HG03571 (cell line): ENCODE measurements around the gene RMC1.

Experiments used
- ATAC-seq: cut with Tn5 transposase; IDR thresholded peaks from one replicate; pipeline ENCODE4 v1.9.1; 2021; ENCODE audit not compliant: unreplicated experiment

The RMC1 gene

GRCh38 chr18:23529604-23530003, 26.3 kb downstream of the RMC1 start:
- ATAC-seq: no peak

- no peak for ATAC-seq
Measured at GRCh38 chr18:23530195-23530594, 26.9 kb downstream of the RMC1 start.

- no peak for ATAC-seq
Measured at GRCh38 chr18:23531912-23532311, 28.6 kb downstream of the RMC1 start.

DNA sequence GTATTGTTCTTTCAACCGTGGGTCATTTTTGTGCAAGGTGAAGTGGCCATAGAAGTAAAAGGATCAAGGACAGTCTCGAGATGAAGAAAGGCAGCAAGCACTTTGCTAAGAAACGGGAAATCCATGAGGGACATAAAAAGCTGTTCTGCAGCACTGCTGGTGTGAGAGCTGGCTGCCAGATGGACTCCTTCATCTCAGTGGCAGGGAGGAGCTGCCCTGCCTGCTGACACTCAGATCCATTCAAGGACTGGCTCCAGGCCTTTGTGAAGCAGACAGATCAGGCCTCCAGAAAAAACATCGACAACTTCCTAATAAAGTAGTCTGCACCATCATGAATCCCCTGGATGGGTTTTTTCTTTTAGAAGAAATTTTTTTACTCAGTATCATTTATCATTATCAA, 29.5 kb downstream of the RMC1 start:
- ATAC-seq: no peak

DNA sequence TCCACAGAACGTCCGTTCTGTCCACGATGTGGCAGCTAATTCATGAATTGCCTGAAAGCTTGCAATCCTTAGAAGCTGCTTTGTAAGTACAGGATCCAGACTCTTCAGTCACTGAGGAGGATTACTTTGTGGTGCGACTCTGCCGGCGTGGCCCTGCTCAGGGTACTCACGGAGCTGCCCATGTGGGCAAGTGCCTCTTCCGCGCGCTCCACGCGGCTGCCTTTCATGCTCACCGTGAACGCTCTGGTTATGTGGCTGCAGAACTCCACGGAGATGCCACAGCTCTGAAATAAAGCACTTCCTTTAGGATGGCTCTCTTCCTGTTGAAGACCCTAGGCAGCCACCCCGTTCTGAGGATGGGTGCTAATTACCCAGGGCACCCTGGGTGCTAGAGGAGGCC, 31.0 kb downstream of the RMC1 start:
- ATAC-seq: no peak

DNA sequence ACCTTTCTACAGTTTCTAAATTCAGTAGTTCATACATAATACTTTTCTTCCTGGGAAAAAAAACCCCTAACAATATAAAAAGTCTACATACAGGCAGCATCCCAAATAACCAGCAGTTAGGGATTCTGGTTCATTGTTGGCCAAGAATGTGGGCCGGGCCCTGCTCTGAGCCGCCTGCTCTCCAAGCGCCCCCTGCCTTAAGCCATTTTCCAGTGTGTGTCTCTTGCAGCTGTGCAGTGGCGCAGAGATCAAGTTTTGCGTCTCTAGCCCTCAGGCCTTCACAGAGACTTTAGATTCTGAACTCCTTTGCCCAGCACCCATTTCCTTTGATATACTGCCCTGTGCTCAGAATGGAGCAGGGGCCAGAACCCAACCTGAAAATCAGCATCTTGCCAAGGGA, 32.9 kb downstream of the RMC1 start:
- ATAC-seq: no peak

- ATAC-seq: no peak
Measured at GRCh38 chr18:23537274-23537673, 34.0 kb downstream of the RMC1 start.

DNA sequence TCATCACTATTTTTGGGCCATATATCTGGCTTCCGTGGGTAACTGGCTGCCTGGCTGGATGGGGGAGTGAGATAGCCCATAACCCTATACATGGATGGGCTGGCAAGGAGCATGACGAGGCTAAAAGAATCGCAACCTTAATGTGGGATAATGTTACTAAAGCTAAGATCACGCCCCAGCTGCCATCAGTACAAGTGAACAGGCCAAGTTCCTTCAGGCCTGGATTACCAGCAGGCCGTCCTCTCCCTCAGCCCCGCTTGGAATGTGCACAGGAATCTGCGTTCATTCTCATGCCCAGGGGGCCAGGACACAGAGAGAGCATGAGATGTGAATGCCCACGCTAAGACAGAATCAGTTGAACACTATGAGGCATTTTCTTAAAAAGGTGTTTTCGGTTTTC, 34.7 kb downstream of the RMC1 start:
- no peak for ATAC-seq

DNA sequence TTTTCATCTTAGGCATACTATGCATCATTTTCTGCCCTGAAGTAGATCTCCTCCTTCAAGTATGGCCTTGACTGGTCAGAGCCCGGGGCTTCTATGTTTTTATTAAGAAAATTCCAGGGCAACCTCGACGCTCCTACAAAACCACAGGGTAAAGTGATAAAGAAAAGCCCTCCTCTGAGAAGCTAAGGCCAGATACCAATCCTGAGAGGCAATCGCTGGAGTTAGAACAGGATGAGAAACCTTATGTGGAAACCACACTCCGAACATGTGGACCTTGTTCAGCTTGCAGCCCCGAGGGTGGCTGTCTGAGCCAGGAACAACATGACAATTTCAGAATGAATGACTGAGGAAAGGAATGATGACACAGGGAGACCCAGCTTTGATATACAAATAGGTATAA, 35.6 kb downstream of the RMC1 start:
- no peak for ATAC-seq

DNA sequence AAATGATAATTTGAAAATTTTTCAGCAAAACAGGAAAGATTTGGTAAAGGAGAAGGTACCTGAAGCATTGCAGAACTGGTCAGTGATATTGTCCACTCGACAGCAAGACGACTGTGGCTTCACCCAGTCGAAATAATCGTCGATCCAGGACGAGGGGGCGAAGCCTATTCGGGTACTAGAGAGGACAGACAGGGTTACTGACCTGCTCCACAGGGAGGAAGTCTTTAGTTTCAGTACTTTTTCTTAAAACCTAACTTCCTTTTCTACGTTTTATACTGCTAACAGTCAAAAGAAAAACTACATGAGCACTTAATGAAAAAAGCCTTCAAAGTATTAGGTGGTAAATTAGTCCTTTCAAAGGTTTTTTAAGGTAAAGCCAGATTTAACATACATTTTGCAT, 36.0 kb downstream of the RMC1 start:
- no peak for ATAC-seq

- ATAC-seq: no peak
Measured at GRCh38 chr18:23539911-23540525, 36.7 kb downstream of the RMC1 start.

DNA sequence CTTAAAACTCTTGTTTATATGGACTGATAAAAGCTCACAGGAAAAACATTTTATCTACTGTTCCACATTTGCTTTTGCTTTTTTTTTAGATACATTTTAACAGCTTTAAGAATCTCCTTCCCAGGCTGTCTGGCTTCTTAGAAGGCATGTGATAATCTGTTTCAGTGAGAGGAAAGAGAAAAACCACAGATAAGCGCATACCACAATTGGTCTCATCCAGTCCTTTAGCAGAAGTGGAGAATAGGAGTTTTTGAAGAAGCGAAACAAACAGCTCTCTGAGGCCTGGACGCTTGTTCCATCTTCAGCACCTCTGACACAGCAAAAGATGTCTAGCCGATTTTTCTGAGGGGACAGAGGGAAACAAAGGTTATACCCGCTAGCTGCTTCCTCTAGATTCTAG, 37.6 kb downstream of the RMC1 start:
- peak; percentile 62 for ATAC-seq

DNA sequence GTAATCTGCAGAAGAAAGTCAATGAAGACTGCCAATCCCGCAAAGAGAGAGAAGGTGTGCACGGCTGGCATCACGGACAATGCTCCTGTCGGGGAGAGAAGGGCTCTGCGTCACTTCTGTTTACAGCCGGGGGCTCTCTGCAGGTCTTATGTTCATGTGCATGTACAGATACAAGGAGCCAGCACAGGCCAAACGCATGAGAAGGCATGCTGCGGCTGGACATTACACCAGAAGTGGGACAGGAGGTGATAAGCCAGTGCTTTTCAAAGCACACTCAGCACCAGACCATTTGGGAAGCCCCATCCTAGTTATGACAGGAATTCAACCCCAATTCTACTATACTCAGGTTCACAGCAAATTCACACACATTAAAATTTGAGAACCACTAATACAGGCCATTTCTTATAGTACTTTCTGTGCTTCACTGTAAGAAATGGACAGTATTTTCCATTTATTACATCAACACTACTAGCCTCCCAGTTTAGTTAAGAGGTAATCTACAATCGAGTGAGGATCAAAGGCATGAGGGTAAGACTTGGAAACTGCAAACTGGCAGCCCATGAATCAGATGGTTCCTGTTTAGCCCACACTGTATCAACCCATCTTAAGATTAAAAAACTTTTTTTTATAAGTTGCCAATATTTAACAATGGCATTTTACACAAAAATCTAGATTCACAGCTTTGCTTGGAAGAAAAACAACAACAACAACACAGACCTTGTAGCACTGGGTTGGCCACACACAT, 38.2 kb downstream of the RMC1 start:
- ATAC-seq: no peak

DNA sequence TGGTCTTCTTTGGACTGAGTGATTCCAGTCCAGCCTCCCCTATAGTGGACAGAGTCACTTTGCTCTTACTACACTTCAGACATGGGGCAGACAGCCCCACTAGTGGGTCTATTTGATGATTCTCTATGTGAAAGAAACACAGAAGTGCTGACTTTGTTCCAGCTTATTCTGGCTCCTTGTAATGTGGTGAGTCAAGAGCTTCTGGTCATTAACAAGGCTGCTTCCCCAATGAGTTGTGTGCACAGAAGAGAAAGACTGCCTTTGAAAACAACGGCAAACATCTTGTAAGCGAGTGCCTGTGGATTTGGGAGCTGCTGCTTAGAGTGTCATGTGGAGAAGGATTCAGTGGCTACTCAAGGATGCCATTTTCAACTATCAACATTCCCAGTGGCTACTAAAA, 39.1 kb downstream of the RMC1 start:
- no peak for ATAC-seq

- ATAC-seq: no peak
Measured at GRCh38 chr18:23545247-23545789, 42.0 kb downstream of the RMC1 start.

DNA sequence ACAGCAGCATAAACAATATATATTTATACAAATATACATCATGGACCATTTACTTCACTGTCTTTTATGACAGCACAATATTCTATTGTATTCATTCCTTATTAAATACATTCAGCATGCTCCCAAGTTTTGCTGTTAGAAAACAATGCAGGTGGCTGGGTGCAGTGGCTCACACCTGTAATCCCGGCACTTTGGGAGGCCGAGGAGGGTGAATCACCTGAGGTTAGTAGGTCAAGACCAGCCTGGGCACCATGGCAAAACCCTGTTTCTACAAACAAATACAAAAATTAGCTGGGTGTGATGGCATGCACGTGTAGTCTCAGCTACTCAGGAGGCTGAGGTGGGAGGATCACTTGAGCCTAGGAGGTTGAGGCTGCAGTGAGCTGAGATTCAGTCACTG, 44.0 kb downstream of the RMC1 start:
- ATAC-seq: no peak

DNA sequence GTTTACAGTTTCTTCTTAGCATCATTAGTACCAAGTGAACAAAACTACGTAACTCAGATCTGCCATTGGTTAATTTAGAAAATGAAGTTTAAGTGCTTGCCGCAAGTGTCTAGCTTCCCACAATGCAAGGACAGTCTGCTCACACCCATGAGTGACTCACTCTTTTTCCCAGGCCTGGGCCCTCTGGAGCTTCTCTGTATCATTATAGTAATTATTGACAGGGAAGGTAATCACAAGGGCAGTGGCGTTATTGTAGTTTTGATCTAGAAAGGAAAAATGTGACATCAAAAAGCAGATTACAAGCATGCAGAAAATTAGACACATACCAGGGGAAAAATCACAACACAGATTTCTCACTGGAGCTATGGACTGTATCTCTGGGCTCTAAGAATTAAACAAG, 44.5 kb downstream of the RMC1 start:
- no peak for ATAC-seq

- ATAC-seq: no peak
Measured at GRCh38 chr18:23548275-23548674, 45.0 kb downstream of the RMC1 start.

DNA sequence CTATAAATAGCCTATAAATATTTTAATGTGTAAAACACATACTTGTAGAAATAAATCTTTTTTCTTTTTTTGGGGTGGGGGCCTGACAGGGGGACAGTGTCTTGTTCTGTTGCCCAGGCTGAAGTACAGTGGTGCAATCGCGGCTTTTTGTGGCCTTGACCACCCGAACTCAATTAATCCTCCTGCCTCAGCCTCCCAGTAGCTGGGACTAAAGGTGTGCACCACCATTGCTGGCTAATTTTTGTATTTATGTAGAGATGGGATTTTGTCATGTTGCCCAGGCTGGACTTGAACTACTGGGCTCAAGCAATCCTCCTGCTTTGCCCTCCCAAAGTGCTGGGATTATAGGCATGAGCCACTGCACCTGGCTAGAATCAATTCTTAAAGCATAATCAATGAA, 45.4 kb downstream of the RMC1 start:
- ATAC-seq: no peak

DNA sequence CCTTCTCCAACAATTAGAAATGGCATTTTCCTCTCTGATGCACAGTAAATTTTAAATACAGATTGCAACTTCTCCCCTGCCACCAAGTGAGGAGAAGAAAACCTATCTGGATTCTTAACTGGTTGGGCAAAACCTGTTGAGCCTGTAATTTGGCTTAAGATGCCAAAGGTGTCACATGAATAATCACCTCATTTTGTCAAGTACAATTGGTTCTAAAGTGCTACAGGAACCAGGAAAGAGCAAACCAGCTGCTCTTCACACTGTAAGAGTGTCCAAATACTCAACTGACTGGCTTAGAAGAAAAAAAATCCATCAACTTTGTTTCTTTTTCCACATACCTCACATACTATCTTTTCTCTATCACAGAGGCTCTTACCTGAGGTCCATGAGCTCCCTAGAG, 47.6 kb downstream of the RMC1 start:
- no peak for ATAC-seq

- no peak for ATAC-seq
Measured at GRCh38 chr18:23551978-23552377, 48.7 kb downstream of the RMC1 start.

- ATAC-seq: no peak
Measured at GRCh38 chr18:23552505-23552904, 49.2 kb downstream of the RMC1 start.

GRCh38 chr18:23553887-23554286, 50.6 kb downstream of the RMC1 start:
- ATAC-seq: no peak
